HepG2 (cell line): ENCODE data around the gene RRAGA. TPM values are rescaled to one million over a fixed set of nuclear protein-coding genes. Genes with fewer than 3 reads are reported as not detected.
A peak's percentile ranks its signal among the peaks of the same experiment; 100 is the strongest.

Source experiments
- ADNP ChIP-seq: sonication (generic); formaldehyde crosslinking; IDR thresholded peaks from 2 replicates; pipeline ENCODE4 v1.4.0; 2020; ENCODE audit warnings: missing genetic modification reagents
- KAT8 ChIP-seq: IDR thresholded peaks from 2 replicates; pipeline ENCODE4 v1.6.1; 2016; ENCODE audit warnings: missing genetic modification reagents, missing compliant biosample characterization
- NFE2 ChIP-seq: sonication (generic); formaldehyde crosslinking; IDR thresholded peaks from 2 replicates; pipeline ENCODE4 v1.4.0; 2020; ENCODE audit warnings: missing genetic modification reagents
- RXRB ChIP-seq: IDR thresholded peaks from 2 replicates; pipeline ENCODE4 v1.6.1; 2016; ENCODE audit warnings: borderline replicate concordance, missing genetic modification reagents, missing compliant biosample characterization
- SOX13 ChIP-seq, 3 experiments: fragments of 450-650 bp in 1 of 3; sonication (generic) in 1 of 3; formaldehyde crosslinking in 1 of 3; IDR thresholded peaks in 2 of 3; conservative IDR thresholded peaks in 1 of 3; 2 replicates each; pipeline versions ENCODE4 v1.5.0 to v1.6.1; 2016 to 2020; ENCODE audit warnings: antibody characterized with exemption in 1 of 3, mild to moderate bottlenecking in 1 of 3, missing compliant biosample characterization in 1 of 3, missing genetic modification reagents in 1 of 3, moderate library complexity in 1 of 3
- ZC3H13 ChIP-seq: sonication (generic); formaldehyde crosslinking; IDR thresholded peaks from 2 replicates; pipeline ENCODE4 v1.8.1; 2023; ENCODE audit warnings: mild to moderate bottlenecking, missing genetic modification reagents, moderate library complexity
- ZNF180 ChIP-seq: sonication (generic); formaldehyde crosslinking; IDR thresholded peaks from 2 replicates; pipeline ENCODE4 v1.4.0; 2020; ENCODE audit warnings: low read depth, missing genetic modification reagents, borderline replicate concordance
- ZNF552 ChIP-seq: sonication (generic); formaldehyde crosslinking; IDR thresholded peaks from 2 replicates; pipeline ENCODE4 v1.9.0; 2022; ENCODE audit warnings: missing genetic modification reagents, mild to moderate bottlenecking, borderline replicate concordance
- ZNF567 ChIP-seq: sonication (generic); formaldehyde crosslinking; IDR thresholded peaks from 2 replicates; pipeline ENCODE4 v1.8.1; 2023; ENCODE audit warnings: mild to moderate bottlenecking, missing genetic modification reagents, borderline replicate concordance
- ZNF777 ChIP-seq: sonication (generic); formaldehyde crosslinking; IDR thresholded peaks from 2 replicates; pipeline ENCODE4 v1.4.0; 2020; ENCODE audit warnings: missing genetic modification reagents
- ZNF878 ChIP-seq: sonication (generic); formaldehyde crosslinking; IDR thresholded peaks from 2 replicates; pipeline ENCODE4 v1.8.1; 2023; ENCODE audit warnings: mild to moderate bottlenecking, missing genetic modification reagents, moderate library complexity
- polyA plus RNA-seq, 8 experiments: library from polyadenylated mRNA; depleted of rRNA in 3 of 8; stranded (reverse) in 7 of 8; unstranded in 1 of 8; fragments of >200 nt; fragmentation: Illumina TruSeq in 4 of 8; extraction: Trizol in 4 of 8; gene quantifications; 2 replicates each; pipeline versions ENCODE4 v1.2.1 to v1.2.3, GENCODE V29; 2011 to 2016; ENCODE audit warnings: low read depth in 4 of 8, missing spikeins in 1 of 8, mixed read lengths in 1 of 8; ENCODE audit not compliant: insufficient read depth in 1 of 8
- total RNA-seq, 5 experiments: library from RNA; depleted of rRNA; stranded (reverse); fragments of >200 nt; fragmentation: Illumina TruSeq; extraction: Trizol; gene quantifications; 2 replicates each; pipeline ENCODE4 v1.2.3, GENCODE V29; 2016; ENCODE audit warnings: low read depth in 1 of 5
- TF ChIP-seq, protein P1 (sequence below): sonication (generic); formaldehyde crosslinking; IDR thresholded peaks from 2 replicates; pipeline ENCODE4 v1.4.0; 2020; ENCODE audit warnings: mild to moderate bottlenecking, low read depth, missing genetic modification reagents
- TF ChIP-seq, protein P2 (sequence below): sonication (generic); formaldehyde crosslinking; IDR thresholded peaks from 2 replicates; pipeline ENCODE4 v1.8.0; 2022; ENCODE audit warnings: missing genetic modification reagents, mild to moderate bottlenecking, borderline replicate concordance
- TF ChIP-seq, protein P3 (sequence below): sonication (generic); formaldehyde crosslinking; IDR thresholded peaks from 2 replicates; pipeline ENCODE4 v1.5.1; 2020; ENCODE audit warnings: mild to moderate bottlenecking, missing genetic modification reagents, moderate library complexity
- TF ChIP-seq, protein P4 (sequence below): sonication (generic); formaldehyde crosslinking; IDR thresholded peaks from 2 replicates; pipeline ENCODE4 v1.5.1; 2020; ENCODE audit warnings: mild to moderate bottlenecking, missing genetic modification reagents
- TF ChIP-seq, protein P5 (sequence below): IDR thresholded peaks from 2 replicates; pipeline ENCODE4 v1.6.1; 2016; ENCODE audit warnings: low read depth

RRAGA gene
- total and polyA plus RNA-seq, 2 of the 13 experiments (the other 11 are each of a cell fraction or from before 2014, with no cell fraction given), result 37.5 to 118 TPM

DNA sequence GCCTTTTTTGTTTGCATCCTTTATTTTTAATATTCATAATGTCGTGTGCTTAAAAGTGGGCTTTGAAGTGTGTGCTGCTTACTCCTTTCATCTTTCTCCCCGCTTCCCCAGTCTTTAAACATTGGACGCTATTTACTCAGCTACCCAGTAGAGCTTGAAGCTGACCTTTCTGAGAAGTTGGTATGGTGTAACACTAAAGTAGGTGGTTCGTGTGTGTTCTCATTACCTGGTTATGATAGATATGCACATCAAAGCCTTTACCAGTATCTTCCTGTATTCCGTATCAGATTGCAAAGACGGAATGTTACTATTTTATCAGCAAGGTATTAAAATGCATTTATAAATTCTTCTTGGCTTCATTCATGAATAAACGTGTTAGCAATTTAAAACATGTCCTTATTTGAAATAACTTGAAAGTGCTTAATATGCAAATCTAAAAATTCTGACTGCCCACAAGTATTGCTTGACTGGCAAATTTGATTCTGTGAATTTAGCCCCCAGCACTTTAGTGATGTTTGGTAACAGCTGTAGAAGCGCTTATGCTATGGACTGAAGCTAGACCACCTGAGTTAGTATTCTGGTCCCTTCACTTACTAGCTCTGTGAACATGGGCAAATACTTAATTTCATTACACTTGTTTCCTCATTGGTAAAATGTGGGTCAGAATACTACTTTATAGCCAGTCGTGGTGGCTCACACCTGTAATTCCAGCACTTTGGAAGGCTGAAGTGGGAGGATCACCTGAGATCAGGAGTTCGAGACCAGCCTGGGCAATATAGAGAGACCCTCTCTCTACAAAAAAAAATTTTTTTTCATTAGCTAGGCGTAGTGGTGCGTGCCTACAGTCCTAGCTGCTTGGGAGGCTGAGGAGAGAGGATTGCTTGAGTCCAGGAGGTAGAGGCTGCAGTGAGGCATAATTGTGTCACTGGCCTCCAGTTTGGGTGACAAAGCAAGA, 1.7 kb downstream of the RRAGA start (continued):
- TF ChIP-seq ZNF777 (CRISPR knock-in tag) (no peak), KAT8 (CRISPR knock-in tag) (peak; percentile 32; the same call in 1 of the 2 replicates), ZNF552 (CRISPR knock-in tag) (no peak), NFE2 (CRISPR knock-in tag) (no peak), ZNF180 (CRISPR knock-in tag) (no peak), ADNP (CRISPR knock-in tag) (no peak), ZNF878 (CRISPR knock-in tag) (no peak), SOX13 (IDR thresholded peaks at IDR 0.05) (no peak), SOX13 (CRISPR knock-in tag; conservative IDR thresholded peaks at IDR 0.05 in 1 of 2, IDR thresholded peaks at IDR 0.05 in 1 of 2) (peak in 1 of 2 experiments; percentile 35; a peak in 1 of 4 replicates), ZNF567 (CRISPR knock-in tag) (no peak), RXRB (CRISPR knock-in tag) (no peak; the same call in 1 of the 2 replicates), ZC3H13 (CRISPR knock-in tag) (no peak; the same call in 1 of the 2 replicates)
- TF ChIP-seq, protein P1, sequence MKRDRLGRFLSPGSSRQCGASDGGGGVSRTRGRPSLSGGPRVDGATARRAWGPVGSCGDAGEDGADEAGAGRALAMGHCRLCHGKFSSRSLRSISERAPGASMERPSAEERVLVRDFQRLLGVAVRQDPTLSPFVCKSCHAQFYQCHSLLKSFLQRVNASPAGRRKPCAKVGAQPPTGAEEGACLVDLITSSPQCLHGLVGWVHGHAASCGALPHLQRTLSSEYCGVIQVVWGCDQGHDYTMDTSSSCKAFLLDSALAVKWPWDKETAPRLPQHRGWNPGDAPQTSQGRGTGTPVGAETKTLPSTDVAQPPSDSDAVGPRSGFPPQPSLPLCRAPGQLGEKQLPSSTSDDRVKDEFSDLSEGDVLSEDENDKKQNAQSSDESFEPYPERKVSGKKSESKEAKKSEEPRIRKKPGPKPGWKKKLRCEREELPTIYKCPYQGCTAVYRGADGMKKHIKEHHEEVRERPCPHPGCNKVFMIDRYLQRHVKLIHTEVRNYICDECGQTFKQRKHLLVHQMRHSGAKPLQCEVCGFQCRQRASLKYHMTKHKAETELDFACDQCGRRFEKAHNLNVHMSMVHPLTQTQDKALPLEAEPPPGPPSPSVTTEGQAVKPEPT (CRISPR knock-in tag), result no peak
- TF ChIP-seq, protein P2, sequence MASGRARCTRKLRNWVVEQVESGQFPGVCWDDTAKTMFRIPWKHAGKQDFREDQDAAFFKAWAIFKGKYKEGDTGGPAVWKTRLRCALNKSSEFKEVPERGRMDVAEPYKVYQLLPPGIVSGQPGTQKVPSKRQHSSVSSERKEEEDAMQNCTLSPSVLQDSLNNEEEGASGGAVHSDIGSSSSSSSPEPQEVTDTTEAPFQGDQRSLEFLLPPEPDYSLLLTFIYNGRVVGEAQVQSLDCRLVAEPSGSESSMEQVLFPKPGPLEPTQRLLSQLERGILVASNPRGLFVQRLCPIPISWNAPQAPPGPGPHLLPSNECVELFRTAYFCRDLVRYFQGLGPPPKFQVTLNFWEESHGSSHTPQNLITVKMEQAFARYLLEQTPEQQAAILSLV (CRISPR knock-in tag), result no peak
- TF ChIP-seq, protein P3, sequence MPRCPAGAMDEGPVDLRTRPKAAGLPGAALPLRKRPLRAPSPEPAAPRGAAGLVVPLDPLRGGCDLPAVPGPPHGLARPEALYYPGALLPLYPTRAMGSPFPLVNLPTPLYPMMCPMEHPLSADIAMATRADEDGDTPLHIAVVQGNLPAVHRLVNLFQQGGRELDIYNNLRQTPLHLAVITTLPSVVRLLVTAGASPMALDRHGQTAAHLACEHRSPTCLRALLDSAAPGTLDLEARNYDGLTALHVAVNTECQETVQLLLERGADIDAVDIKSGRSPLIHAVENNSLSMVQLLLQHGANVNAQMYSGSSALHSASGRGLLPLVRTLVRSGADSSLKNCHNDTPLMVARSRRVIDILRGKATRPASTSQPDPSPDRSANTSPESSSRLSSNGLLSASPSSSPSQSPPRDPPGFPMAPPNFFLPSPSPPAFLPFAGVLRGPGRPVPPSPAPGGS, result no peak
- TF ChIP-seq, protein P4, sequence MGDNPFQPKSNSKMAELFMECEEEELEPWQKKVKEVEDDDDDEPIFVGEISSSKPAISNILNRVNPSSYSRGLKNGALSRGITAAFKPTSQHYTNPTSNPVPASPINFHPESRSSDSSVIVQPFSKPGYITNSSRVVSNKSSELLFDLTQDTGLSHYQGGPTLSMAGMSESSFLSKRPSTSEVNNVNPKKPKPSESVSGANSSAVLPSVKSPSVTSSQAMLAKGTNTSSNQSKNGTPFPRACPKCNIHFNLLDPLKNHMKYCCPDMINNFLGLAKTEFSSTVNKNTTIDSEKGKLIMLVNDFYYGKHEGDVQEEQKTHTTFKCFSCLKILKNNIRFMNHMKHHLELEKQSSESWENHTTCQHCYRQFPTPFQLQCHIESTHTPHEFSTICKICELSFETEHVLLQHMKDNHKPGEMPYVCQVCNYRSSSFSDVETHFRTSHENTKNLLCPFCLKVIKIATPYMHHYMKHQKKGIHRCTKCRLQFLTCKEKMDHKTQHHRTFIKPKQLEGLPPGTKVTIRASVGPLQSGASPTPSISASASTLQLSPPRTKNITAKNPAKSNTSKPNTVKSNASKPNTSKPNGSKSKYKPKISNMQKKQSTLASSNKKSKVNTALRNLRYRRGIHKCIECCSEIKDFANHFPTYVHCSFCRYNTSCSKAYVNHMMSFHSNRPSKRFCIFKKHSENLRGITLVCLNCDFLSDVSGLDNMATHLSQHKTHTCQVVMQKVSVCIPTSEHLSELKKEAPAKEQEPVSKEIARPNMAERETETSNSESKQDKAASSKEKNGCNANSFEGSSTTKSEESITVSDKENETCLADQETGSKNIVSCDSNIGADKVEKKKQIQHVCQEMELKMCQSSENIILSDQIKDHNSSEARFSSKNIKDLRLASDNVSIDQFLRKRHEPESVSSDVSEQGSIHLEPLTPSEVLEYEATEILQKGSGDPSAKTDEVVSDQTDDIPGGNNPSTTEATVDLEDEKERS (CRISPR knock-in tag), result no peak
- TF ChIP-seq, protein P5, sequence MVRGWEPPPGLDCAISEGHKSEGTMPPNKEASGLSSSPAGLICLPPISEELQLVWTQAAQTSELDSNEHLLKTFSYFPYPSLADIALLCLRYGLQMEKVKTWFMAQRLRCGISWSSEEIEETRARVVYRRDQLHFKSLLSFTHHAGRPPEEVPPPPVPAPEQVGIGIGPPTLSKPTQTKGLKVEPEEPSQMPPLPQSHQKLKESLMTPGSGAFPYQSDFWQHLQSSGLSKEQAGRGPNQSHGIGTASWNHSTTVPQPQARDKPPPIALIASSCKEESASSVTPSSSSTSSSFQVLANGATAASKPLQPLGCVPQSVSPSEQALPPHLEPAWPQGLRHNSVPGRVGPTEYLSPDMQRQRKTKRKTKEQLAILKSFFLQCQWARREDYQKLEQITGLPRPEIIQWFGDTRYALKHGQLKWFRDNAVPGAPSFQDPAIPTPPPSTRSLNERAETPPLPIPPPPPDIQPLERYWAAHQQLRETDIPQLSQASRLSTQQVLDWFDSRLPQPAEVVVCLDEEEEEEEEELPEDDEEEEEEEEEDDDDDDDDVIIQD (CRISPR knock-in tag), result no peak
